Ovary (tissue), 9 donors: Measurements from ENCODE around the gene DOCK4. TPM values are rescaled to one million over a fixed set of nuclear protein-coding genes. Genes with fewer than 3 reads are reported as not detected.

ENCODE experiments used
- DNase-seq, 5 donors: peaks; one replicate each; pipeline ENCODE4 v3.0.0-alpha.2; 2019 to 2020
- H3K27ac ChIP-seq, 2 donors: fragments of 200-600 bp; one replicate each; pipeline versions ENCODE4 v1.5.1 to v1.8.0; 2019 to 2022
- H3K27me3 ChIP-seq: fragments of 200-600 bp; one replicate; pipeline ENCODE4 v1.8.0; 2022
- H3K36me3 ChIP-seq: fragments of 200-600 bp; sonication (generic); one replicate; pipeline ENCODE4 v1.5.1; 2019
- H3K4me1 ChIP-seq: one replicate; pipeline ENCODE4 v1.8.1; 2013; ENCODE audit warnings: mild to moderate bottlenecking, moderate library complexity; ENCODE audit not compliant: insufficient read depth
- H3K4me3 ChIP-seq: fragments of 200-600 bp; sonication (generic); one replicate; pipeline ENCODE4 v1.5.1; 2017
- H3K9me3 ChIP-seq, 2 donors: fragments of 200-600 bp in 1 of 2; sonication (generic) in 1 of 2; one replicate each; pipeline versions ENCODE4 v1.5.1 to v1.8.1; 2013 to 2019; ENCODE audit warnings: mild to moderate bottlenecking in 1 of 2, moderate library complexity in 1 of 2
- CTCF ChIP-seq, 3 donors: fragments of 450-650 bp in 2 of 3; fragments of 200-600 bp in 1 of 3; IDR thresholded peaks; one replicate each; pipeline versions ENCODE4 v1.5.1 to v1.8.0; 2016 to 2022; ENCODE audit warnings: antibody characterized with exemption in 3 of 3, mild to moderate bottlenecking in 1 of 3
- EP300 ChIP-seq: sonication (generic); formaldehyde crosslinking; IDR thresholded peaks from one replicate; pipeline ENCODE4 v1.6.1; 2017; ENCODE audit warnings: antibody characterized with exemption
- POLR2A ChIP-seq: fragments of 450-650 bp; IDR thresholded peaks from one replicate; pipeline ENCODE4 v1.6.1; 2017; ENCODE audit warnings: antibody characterized with exemption, mild to moderate bottlenecking, moderate library complexity
- WGBS, 3 donors: extraction: QIAGEN DNeasy Blood & Tissue Kit in 1 of 3; methylation state at CpG; one replicate each; pipeline versions ENCODE4 v1.1.5 to v1.1.7; 2013 to 2017; 5-methylcytosine and 5-hydroxymethylcytosine counted together
- intact Hi-C, 4 donors: fragments of 100-400 bp; cut with DNase I; formaldehyde crosslinking; loops; one replicate each; pipeline versions ENCODE4 v1.11.0 to v1.15.1; 2022 to 2023
- polyA plus RNA-seq, 2 donors: library from polyadenylated mRNA; stranded (reverse); fragments of 200-250 nt in 1 of 2; fragments of 350-450 nt in 1 of 2; fragmentation: Illumina TruSeq in 1 of 2; extraction: RNeasy Lipid Tissue Mini Kit (QIAGEN cat#74804) in 1 of 2; gene quantifications; one replicate each; pipeline ENCODE4 v1.2.3, GENCODE V29; 2013 to 2014
- total RNA-seq, 7 donors: library from RNA; depleted of rRNA in 2 of 7; stranded (reverse); fragments of >200 nt in 2 of 7; fragmentation: NEBNext Ultra II Directional in 3 of 7; extraction: Animal tissue kit (Norgen Biotek cat#: 25700) in 3 of 7; gene quantifications; one replicate each; pipeline versions ENCODE4 v1.1.0 to v1.2.4, GENCODE V29; 2016 to 2023
- donor health status: DM: no; HTN: no; CAD: no; lungs with moderate emphysema.
- donor health status: DM: no; HTN: no; CAD: no.
- donor health status: Bipolar disorder and iron deficiency.
- donor health status: DM: yes; HTN: yes; CAD: no.
- donor health status: DM: no; HTN: no; CAD: no.
- donor health status: DM: yes; HTN: yes; CAD: no.

The DOCK4 gene
- total and polyA plus RNA-seq, 9 donors = 9.5 to 39.7 (median 27.3) TPM

GRCh38 chr7:111815354-111815753 is 390.8 kb downstream of the DOCK4 start:
- no peaks in the 10 kb centered on the region for H3K36me3 ChIP-seq
- no peaks in the 10 kb centered on the region for H3K27me3 ChIP-seq
- H3K27ac ChIP-seq = no peak overlapping the region
- no peak for DNase-seq
- H3K9me3 ChIP-seq = no peaks in the 10 kb centered on the region
- intact Hi-C loops = no loop called here
- no peak overlapping the region for H3K4me3 ChIP-seq
- H3K4me1 ChIP-seq = no peaks in the 10 kb centered on the region
- TF ChIP-seq POLR2A (no peak), EP300 (no peak), CTCF (IDR thresholded peaks at IDR 0.05) (no peak)
- WGBS, 3 donors = 94 to 100% (median 100%) methylated on average over 1 of the region's 1 CpG

- TF ChIP-seq EP300 (no peak), POLR2A (no peak), CTCF (IDR thresholded peaks at IDR 0.05) (no peak)
- DNase-seq = no peak
- Histone ChIP-seq H3K4me1 (no peaks in the 10 kb centered on the region), H3K27ac (no peak overlapping the region), H3K27me3 (no peaks in the 10 kb centered on the region), H3K36me3 (no peaks in the 10 kb centered on the region), H3K9me3 (no peaks in the 10 kb centered on the region), H3K4me3 (no peak overlapping the region)
- WGBS, 3 donors = 91 to 97% (median 92%) methylated on average over 4 of the region's 4 CpGs
- intact Hi-C loops = no loop called here
These were observed 392.9 kb downstream of the DOCK4 start for GRCh38 chr7:111813306-111813705.

GRCh38 chr7:111806232-111806631 is 400.0 kb downstream of the DOCK4 start:
- peaks cover 0 to under 1% of the 10 kb centered on the region in 2 donors for H3K9me3 ChIP-seq
- intact Hi-C loops = no loop called here
- H3K36me3 ChIP-seq = no peaks in the 10 kb centered on the region
- DNase-seq = no peak
- no peaks in the 10 kb centered on the region for H3K27me3 ChIP-seq
- H3K4me1 ChIP-seq = no peaks in the 10 kb centered on the region
- TF ChIP-seq EP300 = no peak
- no peak for TF ChIP-seq CTCF (IDR thresholded peaks at IDR 0.05)
- no peak for TF ChIP-seq POLR2A
- H3K4me3 ChIP-seq = no peak overlapping the region
- 94 to 97% (median 96%) methylated on average over 4 of the region's 4 CpGs for WGBS, 3 donors
- no peak overlapping the region for H3K27ac ChIP-seq

GRCh38 chr7:111803015-111803758 is 403.0 kb downstream of the DOCK4 start:
- no peak for DNase-seq
- Histone ChIP-seq H3K9me3 (peaks cover 0 to 11% of the 10 kb centered on the region in 2 donors), H3K27me3 (no peaks in the 10 kb centered on the region), H3K4me1 (no peaks in the 10 kb centered on the region), H3K36me3 (no peaks in the 10 kb centered on the region), H3K27ac (no peak overlapping the region), H3K4me3 (no peak overlapping the region)
- TF ChIP-seq POLR2A = no peak
- no peak for TF ChIP-seq CTCF (IDR thresholded peaks at IDR 0.05)
- TF ChIP-seq EP300 = no peak
- WGBS, 3 donors = 36 to 60% (median 52%) methylated on average over 3 of the region's 3 CpGs
- intact Hi-C loops = no loop called here
